Inflammatory macrophage treated with lipopolysaccharide for 4 hours (primary cell): Measurements from ENCODE around the gene CELSR3.

Experiments used
- DNase-seq: peaks from one replicate; pipeline ENCODE4 v3.0.0-alpha.2; 2020

CELSR3 gene

GRCh38 chr3:48686538-48687219, 24.0 kb upstream of the CELSR3 start:
- DNase-seq: no peak

GRCh38 chr3:48685603-48686511, 23.2 kb upstream of the CELSR3 start, which contains the start of gene NCKIPSD:
Gene NCKIPSD (minus strand): TSS chr3:48685915. CDS start chr3:48685807, 108 bp downstream.
- peak; percentile 89 for DNase-seq

GRCh38 chr3:48685293-48685602, 22.6 kb upstream of the CELSR3 start:
- DNase-seq: no peak

DNA sequence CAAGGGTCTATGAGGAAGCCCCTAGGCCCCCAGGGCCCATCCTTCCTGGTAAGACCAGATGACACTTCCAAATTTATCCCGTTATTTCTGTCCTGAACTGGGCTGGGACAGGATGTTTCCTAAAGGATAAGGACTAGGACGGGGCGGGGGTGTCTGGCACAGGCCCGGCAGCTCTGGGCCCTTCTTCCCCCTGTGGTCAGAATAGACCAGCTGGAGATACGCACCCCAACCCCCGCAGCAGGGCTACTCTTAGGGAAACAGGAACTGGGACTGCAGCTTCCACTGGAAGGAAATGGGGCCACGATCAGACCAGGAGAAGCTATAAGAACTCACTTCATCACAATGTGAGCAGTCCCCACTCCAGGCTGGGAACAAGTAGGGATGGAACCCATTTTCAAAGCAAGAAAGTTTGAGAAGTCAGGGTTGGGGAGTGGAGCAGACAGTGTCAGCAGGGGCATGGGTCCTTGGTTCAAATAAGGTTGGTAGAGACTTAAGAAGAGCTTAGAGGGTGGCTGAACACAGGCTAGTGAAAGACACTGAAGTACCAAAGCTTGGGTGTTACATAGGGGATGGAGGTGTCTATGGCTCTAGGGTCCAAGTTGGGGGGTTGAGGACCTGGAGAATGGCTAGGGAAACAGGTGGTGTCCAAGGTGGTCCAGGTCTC, 21.9 kb upstream of the CELSR3 start:
- DNase-seq: peak; percentile 75

DNA sequence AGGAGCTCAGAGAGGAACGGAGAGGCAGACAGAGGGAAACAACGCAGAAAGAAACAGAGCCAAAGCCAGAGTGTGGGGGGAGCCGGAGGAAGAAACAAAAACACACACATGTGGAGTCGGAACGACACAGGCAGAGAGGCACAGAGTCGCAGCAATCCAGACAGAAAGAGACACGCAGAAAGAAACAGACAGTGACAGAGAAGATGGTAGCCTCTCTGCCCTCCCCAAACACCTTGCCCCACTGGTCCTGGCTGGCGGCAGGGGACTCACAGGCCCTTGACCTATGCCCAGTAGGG, 21.3 kb upstream of the CELSR3 start:
- DNase-seq: no peak

DNA sequence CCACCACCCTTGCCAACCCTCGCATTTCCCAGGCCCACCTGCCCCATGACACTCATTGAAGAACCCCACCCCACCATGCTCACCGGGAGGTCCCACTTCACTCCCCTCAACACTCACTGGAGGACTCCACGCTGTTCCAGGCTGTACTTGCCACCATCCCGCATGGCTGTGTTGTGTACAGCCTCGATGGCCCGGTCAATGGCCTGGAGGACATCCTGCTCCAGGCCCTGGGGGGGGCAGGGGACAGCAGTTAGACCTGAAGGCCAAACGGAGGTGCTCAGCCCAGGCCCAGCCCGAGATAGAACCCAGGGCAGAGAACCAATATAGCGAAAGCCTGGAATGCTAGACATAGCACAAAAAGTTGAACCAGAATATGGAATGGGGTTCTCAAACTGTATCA, 20.1 kb upstream of the CELSR3 start:
- no peak for DNase-seq

- no peak for DNase-seq
These were observed 19.4 kb upstream of the CELSR3 start for GRCh38 chr3:48681974-48682610.

- DNase-seq: no peak
These were observed 18.8 kb upstream of the CELSR3 start for GRCh38 chr3:48681541-48681880.

DNA sequence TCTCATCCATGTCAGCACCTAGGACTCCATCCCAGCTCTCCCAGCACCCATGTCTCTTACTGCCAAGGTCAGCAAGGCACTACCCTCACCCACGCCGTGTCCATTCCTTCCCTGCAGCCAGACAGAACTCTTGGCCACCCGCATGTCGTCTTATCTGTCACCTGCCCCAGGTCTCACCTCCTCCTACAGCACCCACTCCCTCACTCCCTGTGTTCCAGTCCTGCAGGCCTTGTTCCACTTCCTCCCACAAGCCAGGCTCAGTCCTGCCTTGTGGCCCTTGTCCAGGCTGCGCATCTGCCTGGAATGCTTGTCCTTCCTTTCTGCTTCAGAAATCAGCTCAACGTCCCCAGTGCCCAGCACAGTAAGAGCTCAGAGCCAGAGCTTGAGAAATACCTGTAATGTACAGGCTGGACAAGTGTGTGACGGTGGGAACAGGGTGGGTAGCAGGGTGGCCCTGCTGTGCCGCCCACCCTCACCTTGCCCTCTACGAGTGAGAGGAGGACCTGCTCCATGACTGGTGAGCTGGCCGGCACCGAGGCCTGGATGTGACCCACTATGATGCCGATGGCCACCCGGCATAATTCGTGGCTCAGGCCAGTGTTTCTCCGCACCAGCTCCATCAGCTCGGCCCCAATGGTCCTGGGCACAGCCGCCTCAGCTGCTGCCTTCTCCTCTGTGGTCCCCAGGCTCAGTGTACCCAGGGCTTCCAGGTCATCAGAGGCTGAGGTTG, 18.3 kb upstream of the CELSR3 start:
- DNase-seq: no peak

DNA sequence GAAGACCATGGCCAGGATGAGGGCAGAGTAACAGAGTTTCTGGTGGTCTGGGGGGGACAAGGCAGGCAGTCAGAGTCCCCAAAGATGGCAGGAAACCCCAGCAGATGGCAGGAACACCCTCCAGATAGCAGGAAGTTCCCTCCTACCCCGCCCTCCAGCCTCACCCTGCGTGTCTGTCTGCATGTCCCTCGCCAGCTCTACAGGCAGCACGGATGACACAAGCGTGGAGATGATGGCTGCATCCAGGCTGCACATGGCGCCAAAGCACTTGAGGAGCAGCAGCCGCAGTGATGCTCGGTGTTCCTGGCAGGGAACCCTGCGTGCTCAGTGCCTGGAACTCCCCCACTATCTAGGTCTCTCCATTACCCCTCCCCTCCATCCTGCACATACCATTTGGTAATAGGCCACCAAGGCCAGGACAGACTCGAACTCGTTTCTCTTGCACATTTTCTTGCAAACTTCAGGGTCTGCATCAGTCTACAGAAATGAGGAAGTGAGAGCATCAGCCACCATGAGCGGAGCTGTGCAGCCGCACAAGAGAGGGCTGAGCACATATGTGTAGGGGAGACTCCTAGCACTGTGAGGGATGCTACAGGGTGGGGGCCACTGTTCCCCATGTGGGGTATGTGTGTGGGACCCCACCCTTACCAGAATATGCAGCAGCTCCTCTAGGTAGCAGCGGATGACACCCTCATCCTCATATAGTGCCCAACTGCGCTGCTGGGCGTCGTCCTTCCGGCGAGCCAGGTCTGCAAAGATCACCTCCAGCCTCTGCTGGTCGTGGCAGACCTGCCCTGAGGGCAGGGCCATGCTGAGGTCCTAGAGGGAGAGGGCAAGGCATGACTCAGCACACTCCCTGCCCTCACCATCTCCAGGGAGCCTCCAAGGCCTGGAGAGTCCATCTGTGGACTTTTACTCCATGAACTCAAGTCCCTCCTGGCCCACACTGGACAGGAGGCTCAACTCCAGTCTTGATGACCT, 17.0 kb upstream of the CELSR3 start:
- DNase-seq: no peak

DNA sequence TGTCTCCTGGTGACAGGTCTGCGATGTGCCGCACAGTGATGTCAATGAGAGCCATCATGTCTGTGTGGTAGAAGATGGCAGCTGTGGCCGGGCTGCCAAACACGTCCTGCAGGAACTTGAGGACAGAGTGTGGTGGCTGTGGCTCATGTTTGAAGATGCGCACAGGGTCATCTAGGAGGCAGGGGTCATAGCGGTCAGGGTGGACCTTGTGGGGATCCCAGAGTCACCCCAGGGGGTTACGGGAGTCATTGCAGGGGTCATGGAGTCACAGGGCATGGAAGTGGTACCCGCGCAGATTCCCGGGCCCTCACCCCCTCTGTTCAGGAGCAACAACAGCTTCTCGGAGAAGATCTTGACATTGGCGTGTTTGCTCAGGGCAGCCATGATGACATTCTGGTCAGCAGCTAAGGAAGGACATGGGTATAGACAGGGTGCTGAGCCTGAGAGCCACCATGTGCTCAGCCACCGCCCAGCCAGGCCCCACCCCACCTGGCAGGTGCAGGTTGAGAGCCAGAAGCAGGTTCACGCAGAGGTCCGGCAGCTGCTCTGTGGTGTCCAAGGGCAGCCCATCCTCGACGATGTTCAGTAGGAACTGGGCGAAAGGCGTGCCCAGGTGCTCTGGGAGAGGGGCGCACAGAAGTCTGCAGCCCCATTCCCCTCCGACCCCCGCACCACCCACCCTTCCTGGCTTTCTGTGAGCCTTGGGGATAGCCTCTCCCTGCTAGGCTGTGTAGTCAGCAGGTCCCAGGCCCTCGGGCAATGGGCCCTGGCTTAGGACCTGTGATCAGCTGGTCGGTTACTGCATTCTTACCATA, 16.1 kb upstream of the CELSR3 start:
- no peak for DNase-seq

DNA sequence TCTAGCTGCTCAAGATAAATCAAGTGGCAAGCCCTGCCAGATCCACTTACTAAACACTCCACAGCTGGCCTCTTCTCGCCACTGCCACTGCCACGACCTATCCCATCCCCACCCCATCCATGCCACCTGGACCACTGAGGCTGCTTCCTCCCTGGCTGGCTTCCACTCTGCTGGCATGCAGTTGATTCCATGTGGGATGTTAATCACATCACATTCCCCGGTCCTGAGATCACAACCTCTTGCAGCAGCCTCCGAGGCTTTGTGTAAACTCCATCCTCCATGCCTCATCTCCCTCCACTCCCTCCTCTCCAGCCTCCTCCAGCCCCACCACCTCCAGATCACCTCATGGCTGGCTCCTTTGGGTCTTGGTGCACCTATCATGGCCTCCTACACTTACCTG, 15.4 kb upstream of the CELSR3 start:
- DNase-seq: no peak

DNA sequence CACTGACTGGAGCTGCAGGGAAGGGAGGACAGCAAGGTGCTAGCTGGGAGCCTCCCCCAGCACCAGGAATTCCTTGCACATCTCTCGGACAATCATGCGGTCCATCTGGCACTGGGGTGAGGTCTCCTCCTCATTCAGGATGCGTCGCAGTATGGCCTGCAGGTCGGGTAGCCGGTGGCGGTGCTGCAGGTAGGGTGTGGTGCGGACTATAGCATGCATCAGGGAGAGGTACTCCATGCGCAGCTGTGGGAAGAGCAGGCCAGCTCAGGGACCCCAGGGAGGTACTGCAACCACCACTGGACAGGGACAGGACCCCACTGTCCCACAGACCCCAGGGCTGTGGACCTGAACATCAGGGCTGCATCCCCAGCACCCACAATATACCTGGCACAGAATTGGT, 11.8 kb upstream of the CELSR3 start:
- no peak for DNase-seq

- no peak for DNase-seq
These were observed 9.8 kb upstream of the CELSR3 start for GRCh38 chr3:48672522-48672921.

- DNase-seq: no peak
These were observed 2.2 kb upstream of the CELSR3 start for GRCh38 chr3:48664929-48665328.

- no peak for DNase-seq
These were observed 1.6 kb upstream of the CELSR3 start for GRCh38 chr3:48664313-48664644.

DNA sequence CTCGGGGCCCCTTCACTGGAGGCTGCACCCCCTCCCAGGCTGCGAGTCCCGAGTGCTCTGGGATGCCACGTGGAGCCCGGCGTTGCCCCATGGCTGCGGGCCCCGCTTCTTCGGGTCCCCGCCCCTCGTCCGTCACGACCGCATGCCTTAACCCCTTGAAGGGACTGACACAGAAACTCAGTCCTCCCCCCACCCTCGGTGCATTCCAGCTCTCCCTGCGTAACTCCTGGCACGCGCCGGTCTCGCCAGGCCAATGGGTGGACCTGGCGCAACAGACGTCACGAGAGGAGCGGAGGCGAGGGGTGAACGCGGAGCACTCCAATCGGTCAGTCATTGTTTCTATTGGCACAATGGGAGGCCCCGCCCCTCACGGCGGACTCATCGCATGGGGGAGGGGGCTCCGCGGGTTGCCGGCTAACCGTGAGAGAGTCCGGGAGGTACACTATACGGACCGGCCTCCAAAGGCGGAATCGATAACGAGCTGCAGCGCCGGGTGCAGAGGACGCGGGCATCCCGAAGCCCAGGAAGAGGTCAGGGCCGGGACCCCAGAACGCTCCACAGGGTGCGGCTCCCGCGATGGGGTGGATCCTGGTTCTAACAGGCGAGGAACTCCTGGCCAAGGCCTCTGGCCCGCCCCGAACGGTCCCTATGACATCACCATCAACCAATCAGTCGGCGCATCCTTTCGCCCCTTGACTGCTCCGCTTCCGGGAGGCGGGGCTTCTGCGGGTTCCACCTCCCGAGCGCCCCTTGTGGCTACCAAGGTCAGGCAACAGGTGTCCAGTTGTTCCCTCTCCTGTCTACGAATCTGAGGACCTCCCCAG, 1.0 kb upstream of the CELSR3 start:
- DNase-seq: peak; percentile 98

DNA sequence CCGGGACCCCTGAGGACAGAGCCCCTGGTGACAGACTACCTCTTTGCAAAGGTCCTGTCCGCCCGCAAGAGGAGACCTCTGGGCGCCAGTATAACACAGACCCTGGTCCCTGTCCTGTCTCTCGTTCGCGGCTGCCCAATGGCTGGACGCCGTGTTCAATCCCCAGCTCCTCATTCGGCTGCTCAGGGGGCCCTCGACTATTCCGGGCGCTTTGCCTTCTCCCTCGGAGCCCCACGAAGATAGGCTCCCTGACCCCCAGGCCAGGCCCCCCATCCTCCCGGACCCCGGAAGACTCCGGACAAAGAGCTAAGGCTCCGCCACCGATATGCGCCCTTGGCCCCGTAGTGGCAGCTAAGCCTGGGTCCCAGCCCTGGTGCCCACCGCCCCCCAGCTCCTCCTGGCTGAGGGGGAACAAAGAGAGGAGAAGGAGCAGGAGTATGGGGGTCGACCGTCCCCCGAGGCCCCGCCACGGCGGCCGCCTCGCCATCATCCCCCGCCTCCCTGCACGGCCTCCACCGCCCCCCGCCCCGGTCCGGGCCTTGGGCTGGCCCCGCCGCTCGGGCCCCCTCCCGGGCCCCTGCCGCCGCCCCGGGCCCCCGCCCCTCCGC, 437 bp downstream of the CELSR3 start:
- DNase-seq: no peak

DNA sequence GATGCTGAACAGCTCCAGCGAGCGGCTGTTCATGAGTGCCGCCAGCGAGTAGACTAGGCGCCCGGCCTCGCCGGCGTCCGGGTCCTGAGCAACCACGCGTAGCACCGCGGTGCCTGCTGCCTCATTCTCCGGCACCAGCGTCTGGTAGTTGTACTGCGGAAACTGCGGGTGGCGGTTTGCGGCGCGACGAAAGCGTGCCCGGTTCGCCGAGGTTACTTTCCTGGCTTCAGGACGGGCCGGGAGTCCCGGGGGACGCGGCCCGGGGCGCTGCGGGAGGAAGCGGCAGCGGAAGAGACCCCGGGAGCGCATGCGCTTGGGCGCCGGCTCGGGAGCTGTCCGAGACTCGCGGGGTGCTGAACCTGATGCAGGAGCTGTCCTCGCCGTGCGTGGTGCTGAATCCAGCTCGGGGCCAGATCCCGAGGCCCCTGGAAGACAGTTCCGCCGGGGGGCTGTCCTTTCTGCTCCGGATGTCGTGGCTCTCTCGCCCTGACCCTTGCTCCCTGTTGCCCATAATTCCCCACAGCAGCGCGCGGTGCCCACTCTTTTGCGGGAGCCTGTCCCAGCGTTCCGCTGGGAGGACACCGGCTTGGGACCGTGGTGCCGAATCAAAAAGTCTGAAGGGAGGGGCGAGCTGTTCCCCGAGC, 1.1 kb downstream of the CELSR3 start:
- DNase-seq: peak; percentile 28
